Thyroid gland (tissue), 4 donors: ENCODE data around the gene MAD1L1. TPM values are rescaled to one million over a fixed set of nuclear protein-coding genes. Genes with fewer than 3 reads are reported as not detected.

Experiments
- DNase-seq, 2 donors: peaks; one replicate each; pipeline ENCODE4 v3.0.0-alpha.2; 2019
- H3K27ac ChIP-seq, 3 donors: fragments of 200-600 bp; sonication (generic); 1 replicate in 2 of 3; 2 replicates in 1 of 3; pipeline ENCODE4 v1.5.1; 2016 to 2019; ENCODE audit warnings: mild to moderate bottlenecking in 1 of 3, moderate library complexity in 1 of 3
- H3K27me3 ChIP-seq: fragments of 200-600 bp; sonication (generic); one replicate; pipeline ENCODE4 v1.5.1; 2019
- H3K36me3 ChIP-seq, 2 donors: fragments of 200-600 bp; sonication (generic); one replicate each; pipeline ENCODE4 v1.5.1; 2016 to 2019
- H3K4me1 ChIP-seq, 2 donors: fragments of 200-600 bp; sonication (generic); one replicate each; pipeline ENCODE4 v1.5.1; 2017 to 2019
- H3K4me3 ChIP-seq, 3 donors: fragments of 200-600 bp; sonication (generic); replicated peaks in 1 of 3; 1 replicate in 2 of 3; 2 replicates in 1 of 3; pipeline ENCODE4 v1.5.1; 2016; ENCODE audit warnings: mild to moderate bottlenecking in 1 of 3
- H3K9me3 ChIP-seq: fragments of 200-600 bp; sonication (generic); one replicate; pipeline ENCODE4 v1.5.1; 2017
- CTCF ChIP-seq, 6 experiments: fragments of 200-600 bp in 3 of 6; fragments of 450-650 bp in 3 of 6; sonication (generic) in 3 of 6; IDR thresholded peaks; one replicate each; pipeline ENCODE4 v1.5.1; 2016 to 2019; ENCODE audit warnings: antibody characterized with exemption in 6 of 6, mild to moderate bottlenecking in 2 of 6, inconsistent platforms in 1 of 6, moderate library complexity in 1 of 6
- POLR2A ChIP-seq, 2 donors: fragments of 450-650 bp; IDR thresholded peaks; one replicate each; pipeline ENCODE4 v1.6.1; 2017; ENCODE audit warnings: antibody characterized with exemption in 2 of 2, mild to moderate bottlenecking in 2 of 2, moderate library complexity in 1 of 2
- WGBS, 2 donors: methylation state at CpG; one replicate each; pipeline ENCODE4 v1.1.5; 2017; 5-methylcytosine and 5-hydroxymethylcytosine counted together
- intact Hi-C: fragments of 100-400 bp; cut with DNase I; formaldehyde crosslinking; loops from one replicate; pipeline ENCODE4 v1.15.1; 2023
- total RNA-seq, 4 donors: library from RNA; depleted of rRNA; stranded (reverse); fragments of >200 nt; gene quantifications; one replicate each; pipeline ENCODE4 v1.2.3, GENCODE V29; 2016

Gene MAD1L1
- total RNA-seq, 4 donors from 2014 or later = 27.4 to 38.6 (median 33.9) TPM

DNA sequence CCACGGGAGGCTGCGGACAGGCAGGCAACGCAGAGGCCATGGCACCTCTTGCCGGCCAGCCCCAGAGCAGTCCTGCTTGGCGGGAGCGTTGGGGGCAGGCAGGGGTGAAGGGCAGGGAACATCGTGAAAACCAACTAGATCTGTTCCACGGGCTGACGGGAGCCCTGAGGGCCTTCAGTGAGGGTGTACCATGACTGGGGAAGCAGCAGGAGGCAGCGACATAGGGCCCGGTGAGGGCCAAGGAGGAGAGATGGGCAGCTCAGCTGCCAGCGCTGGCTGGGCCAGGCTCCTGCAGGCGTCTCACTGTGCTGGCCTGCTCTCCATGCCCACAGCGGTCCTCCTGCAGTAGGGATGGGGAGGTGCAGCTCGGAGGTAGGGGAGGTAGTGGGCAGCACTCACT is 366.1 kb downstream of the MAD1L1 start:
- Histone ChIP-seq H3K27ac (no peak overlapping the region), H3K9me3 (no peaks in the 10 kb centered on the region), H3K36me3 (no peaks in the 10 kb centered on the region), H3K27me3 (no peaks in the 10 kb centered on the region), H3K4me1 (no peaks in the 10 kb centered on the region), H3K4me3 (no peak overlapping the region)
- WGBS, 2 donors = 93 to 94% methylated on average over 15 of the region's 15 CpGs
- no peak for TF ChIP-seq POLR2A (IDR thresholded peaks at IDR 0.05)
- no peak for TF ChIP-seq CTCF (IDR thresholded peaks at IDR 0.05)
- intact Hi-C loops = no loop called here
- no peak for DNase-seq

DNA sequence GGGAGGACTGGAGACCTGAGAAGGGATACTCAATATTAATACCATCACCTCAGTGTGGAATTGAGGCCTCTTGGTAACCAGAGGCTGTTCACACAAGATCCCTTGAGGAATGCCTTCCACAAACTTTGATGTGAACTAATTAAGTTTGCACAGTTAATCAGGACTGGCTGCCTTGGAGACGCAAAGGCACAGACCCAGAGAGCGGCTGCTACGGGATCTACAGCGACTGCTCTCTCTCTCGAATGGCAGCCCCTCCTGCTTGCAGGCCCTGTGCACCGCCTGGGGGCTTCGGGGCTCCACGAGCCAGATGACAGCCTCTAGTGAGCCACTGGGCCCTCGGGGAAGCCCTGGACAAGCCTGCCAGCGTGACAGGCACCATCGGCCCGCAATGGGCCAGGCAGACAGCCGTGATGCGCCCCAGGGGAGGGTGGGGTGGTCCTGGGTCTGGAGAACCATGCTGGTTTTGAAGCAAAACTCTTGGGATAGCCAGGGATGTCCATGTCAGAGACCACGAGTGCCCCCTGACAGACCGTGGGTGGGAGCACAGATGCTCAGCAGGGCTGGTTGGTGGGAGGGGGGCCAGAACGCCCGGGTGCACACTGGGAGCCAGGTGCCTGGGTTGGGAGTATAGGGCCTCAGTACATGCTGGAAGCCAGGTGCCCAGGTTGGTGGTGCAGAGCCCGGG is 367.0 kb downstream of the MAD1L1 start:
- H3K4me1 ChIP-seq = no peaks in the 10 kb centered on the region
- no peaks in the 10 kb centered on the region for H3K36me3 ChIP-seq
- H3K27me3 ChIP-seq = no peaks in the 10 kb centered on the region
- 67 to 88% methylated on average over 1 to 18 of the region's 19 CpGs for WGBS, 2 donors
- H3K4me3 ChIP-seq = no peak overlapping the region
- TF ChIP-seq POLR2A (IDR thresholded peaks at IDR 0.05) (no peak), CTCF (IDR thresholded peaks at IDR 0.05) (no peak)
- no peak overlapping the region for H3K27ac ChIP-seq
- intact Hi-C loops = no loop called here
- no peak for DNase-seq
- no peaks in the 10 kb centered on the region for H3K9me3 ChIP-seq

GRCh38 chr7:1865000-1865555 is 367.7 kb downstream of the MAD1L1 start:
- Histone ChIP-seq H3K27ac (no peak overlapping the region), H3K27me3 (no peaks in the 10 kb centered on the region), H3K9me3 (no peaks in the 10 kb centered on the region), H3K4me1 (no peaks in the 10 kb centered on the region), H3K36me3 (no peaks in the 10 kb centered on the region), H3K4me3 (no peak overlapping the region)
- 98 to 99% methylated on average over 13 to 14 of the region's 14 CpGs for WGBS, 2 donors
- no peak for DNase-seq
- no peak for TF ChIP-seq POLR2A (IDR thresholded peaks at IDR 0.05)
- no peak for TF ChIP-seq CTCF (IDR thresholded peaks at IDR 0.05)
- intact Hi-C loops = no loop called here

DNA sequence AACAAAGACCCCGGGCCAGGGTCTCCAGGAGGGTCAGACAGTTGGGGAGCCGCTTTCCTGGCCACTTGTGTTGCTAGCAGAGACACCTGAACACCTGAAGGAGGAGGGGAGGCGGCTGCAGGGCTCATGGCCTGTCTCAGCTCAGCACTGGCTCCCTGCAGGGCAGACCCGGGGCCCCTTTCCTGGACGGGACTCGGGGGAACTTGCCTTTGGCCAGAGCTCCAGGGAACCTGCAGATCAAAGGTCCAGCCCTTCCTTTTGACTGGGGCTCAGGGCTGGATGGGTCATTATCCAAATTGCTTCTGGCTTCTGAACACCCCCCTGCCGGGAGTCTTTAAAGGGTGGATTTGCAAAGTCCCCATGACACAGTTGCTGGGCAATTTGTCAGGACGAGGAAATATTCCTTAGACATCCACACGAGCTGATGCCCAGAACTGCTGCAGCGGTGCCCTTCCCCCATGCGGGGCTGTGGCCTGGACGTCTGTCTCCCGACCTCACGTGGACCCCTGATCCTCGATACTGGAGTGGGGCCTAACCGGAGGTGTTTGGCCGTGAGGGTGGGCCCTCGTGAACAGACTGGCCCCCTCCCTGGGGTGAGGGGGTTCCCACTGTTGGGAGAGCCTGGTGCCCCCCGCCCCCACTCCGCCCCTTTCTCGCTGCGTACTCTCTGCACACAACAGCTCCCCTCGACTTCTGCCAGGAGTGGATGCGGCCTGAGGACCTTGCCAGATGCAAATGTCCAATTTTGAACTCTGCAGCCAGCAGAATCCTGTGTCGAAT is 368.4 kb downstream of the MAD1L1 start:
- no peak overlapping the region for H3K4me3 ChIP-seq
- DNase-seq = no peak
- no peaks in the 10 kb centered on the region for H3K36me3 ChIP-seq
- TF ChIP-seq POLR2A (IDR thresholded peaks at IDR 0.05) (no peak), CTCF (IDR thresholded peaks at IDR 0.05) (no peak)
- intact Hi-C loops = no loop called here
- H3K27me3 ChIP-seq = no peaks in the 10 kb centered on the region
- H3K9me3 ChIP-seq = no peaks in the 10 kb centered on the region
- 91 to 93% methylated on average over 5 to 20 of the region's 25 CpGs for WGBS, 2 donors
- H3K27ac ChIP-seq = no peak overlapping the region
- no peaks in the 10 kb centered on the region for H3K4me1 ChIP-seq
